HEK293T (cell line): Measurements from ENCODE around the gene MINDY2.

Source experiments
- BHLHE40 ChIP-seq: fragments of 450-650 bp; IDR thresholded peaks from 2 replicates; pipeline ENCODE4 v1.6.1; 2016; ENCODE audit warnings: mild to moderate bottlenecking, moderate library complexity, borderline replicate concordance
- ELF4 ChIP-seq: fragments of 450-650 bp; IDR thresholded peaks from 2 replicates; pipeline ENCODE4 v1.6.1; 2017; ENCODE audit warnings: antibody characterized with exemption
- HDGF ChIP-seq: fragments of 450-650 bp; IDR thresholded peaks from 2 replicates; pipeline ENCODE4 v1.6.1; 2017; ENCODE audit warnings: antibody characterized with exemption, borderline replicate concordance
- SUZ12 ChIP-seq: fragments of 450-650 bp; IDR thresholded peaks from 2 replicates; pipeline ENCODE4 v1.6.1; 2016; ENCODE audit warnings: mild to moderate bottlenecking

GRCh38 chr15:58900631-58901030 lies 129.5 kb downstream of the MINDY2 start:
- no peak for TF ChIP-seq HDGF
- TF ChIP-seq BHLHE40, result no peak
- TF ChIP-seq ELF4, result no peak
- TF ChIP-seq SUZ12, result no peak
